ENCODE results near the gene EDNRB. TPM values are rescaled to one million over a fixed set of nuclear protein-coding genes. Genes with fewer than 3 reads are reported as not detected.

EDNRB gene
- 55.8 to 142 TPM (median 142 TPM) in 3 replicates for total RNA-seq (2021)
- percentile 73 among the genes with signal in this experiment for Bru-seq, nascent RNA
- long read RNA-seq, experiment 1, full-length matches to known transcripts = 237 of 282 reads
- long read RNA-seq, experiment 1, partial matches to known transcripts = 22 of 282 reads
- long read RNA-seq, experiment 1, other reads (novel, unspliced or antisense) = 23 of 282 reads
- long read RNA-seq, experiment 2, full-length matches to known transcripts = 167 of 217 reads
- long read RNA-seq, experiment 2, partial matches to known transcripts = 21 of 217 reads
- long read RNA-seq, experiment 2, other reads (novel, unspliced or antisense) = 29 of 217 reads
- long read RNA-seq, experiment 3, full-length matches to known transcripts = 79 of 86 reads
- long read RNA-seq, experiment 3, partial matches to known transcripts = 0 of 86 reads
- long read RNA-seq, experiment 3, other reads (novel, unspliced or antisense) = 7 of 86 reads

DNA sequence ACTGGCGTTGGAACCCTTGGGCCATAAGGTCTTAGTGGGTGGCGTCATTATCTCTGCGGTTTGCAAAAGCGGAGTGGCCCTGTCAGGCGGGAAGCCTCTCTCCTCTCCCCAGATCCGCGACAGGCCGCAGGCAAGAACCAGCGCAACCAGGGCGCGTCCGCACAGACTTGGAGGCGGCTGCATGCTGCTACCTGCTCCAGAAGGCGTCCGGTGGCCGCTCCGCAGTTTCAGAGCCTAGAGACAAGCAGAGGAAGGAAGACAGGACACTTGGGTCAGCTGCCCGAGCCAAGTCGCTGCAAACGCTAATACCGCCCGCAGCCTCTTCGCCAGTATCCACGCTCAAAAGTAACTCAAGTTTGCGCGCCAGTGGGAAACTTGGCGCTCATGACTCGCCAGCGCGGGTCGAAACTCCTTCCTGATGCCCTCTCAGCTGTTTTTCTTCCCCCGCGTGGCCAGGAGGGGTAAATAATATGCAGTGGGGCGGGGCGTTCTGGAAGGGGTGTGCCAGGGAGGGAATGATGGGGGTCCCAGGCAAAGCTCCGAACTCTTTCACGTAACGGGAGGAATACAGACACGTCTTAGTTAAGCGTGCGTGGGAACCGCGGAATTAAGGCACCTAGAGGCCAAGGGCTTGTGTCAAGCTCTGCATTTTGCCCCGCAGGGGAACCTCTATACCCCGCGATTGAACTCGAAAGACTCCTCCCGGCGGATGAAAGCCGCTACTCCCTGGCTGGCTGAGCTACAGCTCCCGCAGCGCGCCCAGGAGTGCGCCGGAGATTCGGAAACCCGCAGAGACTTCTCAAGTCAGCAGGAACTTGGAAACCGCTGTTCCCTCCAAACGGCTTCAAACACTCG, at the start of gene EDNRB:
TSS of gene EDNRB (minus strand) at position 441 of the 855 bp plus-strand sequence. CDS start at position 183, 258 bp downstream.
- no peaks in the 10 kb centered on the region for H3K9me3 Mint-ChIP-seq
- ChIA-PET CTCF (interaction anchor here (0.6 to 3.4 kb wide), 8 partner anchors 8 to 1430 kb away, joined by 3 to 24 read pairs (median 4); no protein-coding TSS in a partner anchor), POLR2A (interaction anchor here (0.8 to 1.5 kb wide), 4 partner anchors 10 to 202 kb away, joined by 3 read pairs; no protein-coding TSS in a partner anchor)
- H3K4me3 Mint-ChIP-seq = no peak within 1 kb of the TSS
- peaks cover 3% of the 10 kb centered on the region; the same call in 1 of the 2 replicates for H3K27me3 Mint-ChIP-seq (ENCODE audit: low read depth)
- peak within 1 kb of the TSS; percentile 48; the same call in 1 of the 2 replicates for H3K27ac Mint-ChIP-seq
- peaks cover 56% of the 10 kb centered on the region for H3K4me1 Mint-ChIP-seq
- DNase-seq (ENCODE audit: low spot score) = peak; percentile 65
- peak; percentile 64 for ATAC-seq
- H3K36me3 Mint-ChIP-seq = peaks cover 37% of the 10 kb centered on the region
- TF ChIP-seq, protein P1, sequence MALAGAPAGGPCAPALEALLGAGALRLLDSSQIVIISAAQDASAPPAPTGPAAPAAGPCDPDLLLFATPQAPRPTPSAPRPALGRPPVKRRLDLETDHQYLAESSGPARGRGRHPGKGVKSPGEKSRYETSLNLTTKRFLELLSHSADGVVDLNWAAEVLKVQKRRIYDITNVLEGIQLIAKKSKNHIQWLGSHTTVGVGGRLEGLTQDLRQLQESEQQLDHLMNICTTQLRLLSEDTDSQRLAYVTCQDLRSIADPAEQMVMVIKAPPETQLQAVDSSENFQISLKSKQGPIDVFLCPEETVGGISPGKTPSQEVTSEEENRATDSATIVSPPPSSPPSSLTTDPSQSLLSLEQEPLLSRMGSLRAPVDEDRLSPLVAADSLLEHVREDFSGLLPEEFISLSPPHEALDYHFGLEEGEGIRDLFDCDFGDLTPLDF (CRISPR knock-in tag; IDR thresholded peaks at IDR 0.05) = no peak
- TF ChIP-seq MXD4 (CRISPR knock-in tag; IDR thresholded peaks at IDR 0.05; ENCODE audit: borderline replicate concordance) = no peak
- no peak for TF ChIP-seq TEAD1 (CRISPR knock-in tag; IDR thresholded peaks at IDR 0.05)
- TF ChIP-seq ZNF423 (CRISPR knock-in tag; IDR thresholded peaks at IDR 0.05) = peak; percentile 95
- TF ChIP-seq NFATC4 (CRISPR knock-in tag; IDR thresholded peaks at IDR 0.05) = no peak
- 0 out of 2 replicates have a peak, but pooled peaks have one; percentile 11 for TF ChIP-seq TP53 (CRISPR knock-in tag; IDR thresholded peaks at IDR 0.05)
- no peak for TF ChIP-seq ZNF232 (CRISPR knock-in tag; IDR thresholded peaks at IDR 0.05)
- TF ChIP-seq RELA (CRISPR knock-in tag; IDR thresholded peaks at IDR 0.05; ENCODE audit: borderline replicate concordance) = no peak
- TF ChIP-seq ZBTB21 (CRISPR knock-in tag; IDR thresholded peaks at IDR 0.05; ENCODE audit: borderline replicate concordance) = no peak
- no peak for TF ChIP-seq ZNF396 (CRISPR knock-in tag; IDR thresholded peaks at IDR 0.05; ENCODE audit: borderline replicate concordance)
- TF ChIP-seq NFYB (CRISPR knock-in tag; conservative IDR thresholded peaks at IDR 0.05; ENCODE audit: low read depth) = no peak
- TF ChIP-seq, protein P2, sequence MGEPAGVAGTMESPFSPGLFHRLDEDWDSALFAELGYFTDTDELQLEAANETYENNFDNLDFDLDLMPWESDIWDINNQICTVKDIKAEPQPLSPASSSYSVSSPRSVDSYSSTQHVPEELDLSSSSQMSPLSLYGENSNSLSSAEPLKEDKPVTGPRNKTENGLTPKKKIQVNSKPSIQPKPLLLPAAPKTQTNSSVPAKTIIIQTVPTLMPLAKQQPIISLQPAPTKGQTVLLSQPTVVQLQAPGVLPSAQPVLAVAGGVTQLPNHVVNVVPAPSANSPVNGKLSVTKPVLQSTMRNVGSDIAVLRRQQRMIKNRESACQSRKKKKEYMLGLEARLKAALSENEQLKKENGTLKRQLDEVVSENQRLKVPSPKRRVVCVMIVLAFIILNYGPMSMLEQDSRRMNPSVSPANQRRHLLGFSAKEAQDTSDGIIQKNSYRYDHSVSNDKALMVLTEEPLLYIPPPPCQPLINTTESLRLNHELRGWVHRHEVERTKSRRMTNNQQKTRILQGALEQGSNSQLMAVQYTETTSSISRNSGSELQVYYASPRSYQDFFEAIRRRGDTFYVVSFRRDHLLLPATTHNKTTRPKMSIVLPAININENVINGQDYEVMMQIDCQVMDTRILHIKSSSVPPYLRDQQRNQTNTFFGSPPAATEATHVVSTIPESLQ (CRISPR knock-in tag; IDR thresholded peaks at IDR 0.05) = no peak
- no peak for TF ChIP-seq ZNF671 (CRISPR knock-in tag; IDR thresholded peaks at IDR 0.05)
- no peak for TF ChIP-seq HMGA2 (CRISPR knock-in tag; IDR thresholded peaks at IDR 0.05)
- TF ChIP-seq, protein P3, sequence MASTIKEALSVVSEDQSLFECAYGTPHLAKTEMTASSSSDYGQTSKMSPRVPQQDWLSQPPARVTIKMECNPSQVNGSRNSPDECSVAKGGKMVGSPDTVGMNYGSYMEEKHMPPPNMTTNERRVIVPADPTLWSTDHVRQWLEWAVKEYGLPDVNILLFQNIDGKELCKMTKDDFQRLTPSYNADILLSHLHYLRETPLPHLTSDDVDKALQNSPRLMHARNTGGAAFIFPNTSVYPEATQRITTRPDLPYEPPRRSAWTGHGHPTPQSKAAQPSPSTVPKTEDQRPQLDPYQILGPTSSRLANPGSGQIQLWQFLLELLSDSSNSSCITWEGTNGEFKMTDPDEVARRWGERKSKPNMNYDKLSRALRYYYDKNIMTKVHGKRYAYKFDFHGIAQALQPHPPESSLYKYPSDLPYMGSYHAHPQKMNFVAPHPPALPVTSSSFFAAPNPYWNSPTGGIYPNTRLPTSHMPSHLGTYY (CRISPR knock-in tag; IDR thresholded peaks at IDR 0.05) = no peak
- TF ChIP-seq, protein P4, sequence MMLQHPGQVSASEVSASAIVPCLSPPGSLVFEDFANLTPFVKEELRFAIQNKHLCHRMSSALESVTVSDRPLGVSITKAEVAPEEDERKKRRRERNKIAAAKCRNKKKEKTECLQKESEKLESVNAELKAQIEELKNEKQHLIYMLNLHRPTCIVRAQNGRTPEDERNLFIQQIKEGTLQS (CRISPR knock-in tag; conservative IDR thresholded peaks at IDR 0.05) = no peak
- no peak for TF ChIP-seq NR2C2 (CRISPR knock-in tag; IDR thresholded peaks at IDR 0.05)
- TF ChIP-seq FOXJ3 (CRISPR knock-in tag; IDR thresholded peaks at IDR 0.05; ENCODE audit: borderline replicate concordance) = no peak
- TF ChIP-seq ZMAT4 (CRISPR knock-in tag; IDR thresholded peaks at IDR 0.05) = no peak
- TF ChIP-seq, protein P5, sequence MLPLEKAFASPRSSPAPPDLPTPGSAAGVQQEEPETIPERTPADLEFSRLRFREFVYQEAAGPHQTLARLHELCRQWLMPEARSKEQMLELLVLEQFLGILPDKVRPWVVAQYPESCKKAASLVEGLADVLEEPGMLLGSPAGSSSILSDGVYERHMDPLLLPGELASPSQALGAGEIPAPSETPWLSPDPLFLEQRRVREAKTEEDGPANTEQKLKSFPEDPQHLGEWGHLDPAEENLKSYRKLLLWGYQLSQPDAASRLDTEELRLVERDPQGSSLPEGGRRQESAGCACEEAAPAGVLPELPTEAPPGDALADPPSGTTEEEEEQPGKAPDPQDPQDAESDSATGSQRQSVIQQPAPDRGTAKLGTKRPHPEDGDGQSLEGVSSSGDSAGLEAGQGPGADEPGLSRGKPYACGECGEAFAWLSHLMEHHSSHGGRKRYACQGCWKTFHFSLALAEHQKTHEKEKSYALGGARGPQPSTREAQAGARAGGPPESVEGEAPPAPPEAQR (CRISPR knock-in tag; IDR thresholded peaks at IDR 0.05) = no peak
- no peak for TF ChIP-seq GTF2I (CRISPR knock-in tag; conservative IDR thresholded peaks at IDR 0.05)
- TF ChIP-seq ZNF263 (CRISPR knock-in tag; IDR thresholded peaks at IDR 0.05; ENCODE audit: low read depth) = no peak
- no peak; the same call in 1 of the 2 replicates for TF ChIP-seq FOXP1 (CRISPR knock-in tag; IDR thresholded peaks at IDR 0.05; ENCODE audit: borderline replicate concordance)
- peak; percentile 2 for TF ChIP-seq SP1 (CRISPR knock-in tag; conservative IDR thresholded peaks at IDR 0.05)
- no peak for TF ChIP-seq EMX1 (CRISPR knock-in tag; IDR thresholded peaks at IDR 0.05)
- no peak for TF ChIP-seq IRF2 (CRISPR knock-in tag; IDR thresholded peaks at IDR 0.05; ENCODE audit: borderline replicate concordance, low read depth)
- TF ChIP-seq, protein P6, sequence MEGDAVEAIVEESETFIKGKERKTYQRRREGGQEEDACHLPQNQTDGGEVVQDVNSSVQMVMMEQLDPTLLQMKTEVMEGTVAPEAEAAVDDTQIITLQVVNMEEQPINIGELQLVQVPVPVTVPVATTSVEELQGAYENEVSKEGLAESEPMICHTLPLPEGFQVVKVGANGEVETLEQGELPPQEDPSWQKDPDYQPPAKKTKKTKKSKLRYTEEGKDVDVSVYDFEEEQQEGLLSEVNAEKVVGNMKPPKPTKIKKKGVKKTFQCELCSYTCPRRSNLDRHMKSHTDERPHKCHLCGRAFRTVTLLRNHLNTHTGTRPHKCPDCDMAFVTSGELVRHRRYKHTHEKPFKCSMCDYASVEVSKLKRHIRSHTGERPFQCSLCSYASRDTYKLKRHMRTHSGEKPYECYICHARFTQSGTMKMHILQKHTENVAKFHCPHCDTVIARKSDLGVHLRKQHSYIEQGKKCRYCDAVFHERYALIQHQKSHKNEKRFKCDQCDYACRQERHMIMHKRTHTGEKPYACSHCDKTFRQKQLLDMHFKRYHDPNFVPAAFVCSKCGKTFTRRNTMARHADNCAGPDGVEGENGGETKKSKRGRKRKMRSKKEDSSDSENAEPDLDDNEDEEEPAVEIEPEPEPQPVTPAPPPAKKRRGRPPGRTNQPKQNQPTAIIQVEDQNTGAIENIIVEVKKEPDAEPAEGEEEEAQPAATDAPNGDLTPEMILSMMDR (IDR thresholded peaks at IDR 0.05) = no peak
- TF ChIP-seq FOXK1 (CRISPR knock-in tag; IDR thresholded peaks at IDR 0.05) = no peak; the same call in 1 of the 2 replicates

Measured in WTC11 (cell line).